ENCODE results near the gene NBDY.
A peak's percentile ranks its signal among the peaks of the same experiment; 100 is the strongest.
"Not testable (repeated sequence)": the region's sequence is repeated elsewhere in the genome, so short reads cannot be mapped to it uniquely, and the experiment has no call there.

The NBDY gene, protein sequence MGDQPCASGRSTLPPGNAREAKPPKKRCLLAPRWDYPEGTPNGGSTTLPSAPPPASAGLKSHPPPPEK

DNA sequence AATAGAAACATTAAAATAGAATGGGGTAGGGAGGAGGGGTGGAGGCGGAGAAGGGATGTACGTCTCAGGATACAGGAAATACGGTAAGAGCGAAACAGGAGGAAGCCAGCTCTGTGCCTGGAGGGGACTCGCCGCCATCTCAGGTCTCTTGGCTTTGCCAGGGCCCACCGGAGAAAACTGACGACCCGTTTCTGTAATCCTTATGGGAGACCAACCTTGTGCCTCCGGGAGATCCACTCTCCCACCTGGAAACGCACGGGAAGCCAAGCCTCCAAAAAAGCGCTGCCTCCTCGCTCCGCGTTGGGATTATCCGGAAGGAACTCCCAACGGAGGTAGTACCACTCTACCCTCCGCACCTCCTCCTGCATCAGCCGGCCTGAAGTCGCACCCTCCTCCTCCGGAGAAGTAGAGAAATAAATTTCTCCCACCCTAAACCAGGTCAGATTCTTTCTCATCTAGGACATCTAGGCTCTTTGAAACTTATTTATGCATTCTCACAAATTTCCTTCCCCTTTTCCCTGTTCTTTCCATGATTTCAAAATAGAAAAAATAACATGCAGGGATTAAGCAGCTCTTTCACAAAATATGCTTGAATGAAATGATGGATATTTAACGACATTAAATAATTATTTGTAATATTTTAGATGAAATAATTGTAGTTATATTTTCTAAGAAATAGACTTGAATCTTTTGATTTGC is at the start of gene NBDY:
TSS of gene NBDY (plus strand) at position 92 of the 699 bp plus-strand sequence. CDS start at position 203, 111 bp downstream.
- peak; percentile 31 for DNase-seq

DNA sequence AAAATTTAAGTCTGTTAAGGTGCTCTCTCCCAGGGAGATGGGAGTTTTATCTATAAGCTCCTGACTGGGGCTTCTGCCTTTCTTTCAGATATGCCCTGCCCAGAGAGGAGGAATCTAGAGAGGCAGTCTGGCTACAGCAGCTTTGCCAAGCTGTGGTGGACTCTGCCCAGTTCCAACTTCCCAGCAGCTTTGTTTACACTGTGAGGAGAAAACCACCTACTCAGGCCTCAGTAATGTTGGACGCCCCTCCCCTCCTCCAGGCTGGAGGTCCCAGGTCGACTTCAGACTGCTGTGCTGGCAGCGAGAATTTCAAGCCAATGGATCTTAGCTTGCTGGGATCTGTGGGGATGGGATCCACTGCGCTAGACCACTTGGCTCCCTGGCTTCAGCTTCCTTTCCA is 24.5 kb upstream of the NBDY start:
- DNase-seq: not testable (repeated sequence)

DNA sequence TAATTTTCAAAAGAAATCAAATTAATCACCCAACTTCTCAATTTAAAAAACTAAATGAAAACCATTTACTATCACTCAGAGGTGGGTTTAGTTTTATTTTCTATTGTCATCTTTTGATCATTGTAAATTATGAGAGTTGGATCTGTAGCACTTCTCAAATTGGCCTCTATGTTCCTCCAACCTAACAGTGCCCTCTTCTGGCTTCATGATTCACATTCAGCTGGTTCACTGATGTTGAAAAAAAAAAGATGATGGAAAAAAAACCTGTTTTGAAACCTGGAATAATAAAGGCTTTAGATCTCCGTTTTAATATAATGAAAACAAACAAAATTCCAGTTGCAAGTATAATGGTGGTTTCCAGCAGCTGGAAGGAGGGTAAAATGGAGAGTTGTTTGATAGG is 2.4 kb upstream of the NBDY start:
- DNase-seq: peak; percentile 43

DNA sequence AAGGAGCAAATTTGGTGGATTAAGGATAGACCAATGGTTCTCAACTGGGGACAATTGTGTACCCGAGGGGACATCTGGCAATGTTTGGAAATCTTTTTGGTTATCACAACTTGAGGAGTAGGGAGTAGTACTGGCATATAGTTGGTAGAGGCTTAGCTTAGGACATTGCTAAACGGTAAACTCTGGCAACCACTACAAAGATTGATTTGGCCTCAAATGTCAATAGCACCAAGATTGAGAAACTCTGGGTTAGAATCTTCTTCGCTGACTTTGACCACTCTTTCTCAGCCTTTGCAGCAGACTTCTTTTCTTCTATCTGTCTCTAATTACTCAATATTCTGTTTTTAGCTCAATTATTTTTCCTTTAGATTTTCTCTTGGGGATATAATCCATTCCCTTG is 1.5 kb upstream of the NBDY start:
- no peak for DNase-seq

DNA sequence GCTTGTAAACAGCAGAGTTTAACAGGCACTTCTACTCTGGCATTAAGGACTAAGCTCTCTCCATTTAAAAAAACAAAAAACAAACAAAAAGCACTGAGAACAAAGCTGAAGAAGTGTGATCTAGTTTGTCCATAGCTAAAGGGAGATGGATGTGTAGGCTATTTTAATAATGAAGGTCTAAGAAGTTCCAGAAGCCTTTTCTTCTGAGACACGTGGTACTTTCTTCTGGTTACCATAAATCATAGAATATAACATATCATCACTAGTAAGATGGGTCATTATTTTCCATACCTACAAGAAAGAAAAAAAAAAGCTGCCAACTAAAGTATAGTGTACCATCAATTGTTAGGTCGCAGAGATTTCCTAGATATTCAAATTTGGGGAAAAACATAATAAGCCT is 722 bp upstream of the NBDY start:
- peak; percentile 15 for DNase-seq

DNA sequence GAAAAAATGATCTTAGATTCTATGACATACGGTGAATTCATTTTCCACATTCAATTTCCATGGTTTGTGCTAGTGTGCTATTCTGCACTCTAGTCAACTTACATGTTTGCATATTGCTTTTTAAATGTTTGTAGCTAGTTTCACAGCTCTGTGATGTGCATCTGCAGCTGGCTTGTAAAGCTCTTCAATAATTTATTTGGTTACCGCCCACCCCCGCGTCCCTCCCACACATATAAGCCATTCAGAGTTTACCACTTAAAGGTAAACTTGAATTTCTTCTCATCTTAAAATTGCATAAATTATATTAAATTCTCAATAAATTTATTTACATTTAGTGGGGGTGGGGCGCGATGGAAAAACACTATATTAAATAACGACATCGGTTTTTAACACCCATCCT is 291 bp upstream of the NBDY start:
- peak; percentile 12 for DNase-seq

DNA sequence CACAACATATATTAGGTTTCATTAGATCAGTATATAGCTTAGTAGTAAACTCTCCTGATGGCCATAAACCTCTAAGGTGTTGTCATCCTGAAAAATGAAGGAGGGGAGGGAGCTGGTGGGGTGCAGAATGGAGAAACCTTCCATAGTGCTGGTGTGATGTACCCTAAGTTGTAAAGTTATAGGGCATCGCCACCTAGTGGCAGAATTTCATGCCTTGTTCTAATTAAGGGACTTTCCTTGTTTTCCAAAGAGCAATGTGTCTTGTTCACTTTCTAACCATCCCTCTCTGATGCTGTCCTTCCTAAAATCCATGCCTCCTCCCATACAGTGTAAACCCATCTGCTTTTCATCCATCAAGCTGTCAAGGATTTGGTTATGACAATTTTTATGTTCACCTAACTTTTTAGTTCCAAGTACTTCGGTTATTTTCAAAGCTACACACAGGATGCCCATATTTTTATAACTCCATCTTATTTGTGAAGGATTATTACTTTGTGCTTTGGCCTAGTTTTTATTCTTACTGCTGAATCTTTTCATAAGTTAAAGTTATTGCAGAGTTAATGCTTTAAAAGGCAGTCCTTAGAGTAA is 4.5 kb downstream of the NBDY start:
- DNase-seq: peak; percentile 52

DNA sequence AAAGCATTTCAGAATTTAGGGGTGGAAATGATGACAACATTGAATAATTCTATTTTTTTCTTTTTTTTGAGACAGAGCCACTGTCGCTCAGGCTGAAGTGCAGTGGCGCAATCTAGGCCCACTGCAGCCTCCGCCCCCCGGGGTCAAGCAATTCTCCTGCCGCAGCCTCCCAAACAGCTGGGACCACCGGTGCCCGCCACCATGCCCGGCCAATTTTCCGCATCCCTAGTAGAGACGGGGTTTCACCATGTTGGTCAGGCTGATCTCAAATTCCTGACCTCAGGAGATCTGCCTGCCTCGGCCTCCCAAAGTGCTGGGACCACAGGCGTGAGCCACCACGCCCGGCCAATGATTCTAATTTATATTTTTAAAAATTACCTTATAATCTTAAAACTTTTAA is 7.2 kb downstream of the NBDY start:
- DNase-seq: no peak

DNA sequence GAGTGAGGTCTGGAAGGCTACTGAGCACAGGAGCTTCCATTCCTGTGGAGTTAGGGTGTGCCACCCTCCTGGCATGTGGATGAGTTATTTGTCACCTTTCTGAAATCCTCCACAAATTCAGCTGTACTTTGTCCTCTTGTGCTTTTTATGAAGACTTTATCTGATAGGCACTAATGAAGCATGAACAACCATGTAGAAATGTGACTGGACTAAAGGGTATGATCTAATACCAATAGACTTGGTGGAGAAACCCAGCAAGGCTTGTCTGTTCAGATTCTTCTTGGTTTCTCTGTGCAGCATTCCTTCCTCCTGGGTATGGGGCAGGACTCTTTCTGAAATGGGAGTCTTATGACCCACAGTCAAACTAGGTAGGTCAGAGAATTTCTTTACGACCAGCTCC is 9.6 kb downstream of the NBDY start:
- no peak for DNase-seq

DNA sequence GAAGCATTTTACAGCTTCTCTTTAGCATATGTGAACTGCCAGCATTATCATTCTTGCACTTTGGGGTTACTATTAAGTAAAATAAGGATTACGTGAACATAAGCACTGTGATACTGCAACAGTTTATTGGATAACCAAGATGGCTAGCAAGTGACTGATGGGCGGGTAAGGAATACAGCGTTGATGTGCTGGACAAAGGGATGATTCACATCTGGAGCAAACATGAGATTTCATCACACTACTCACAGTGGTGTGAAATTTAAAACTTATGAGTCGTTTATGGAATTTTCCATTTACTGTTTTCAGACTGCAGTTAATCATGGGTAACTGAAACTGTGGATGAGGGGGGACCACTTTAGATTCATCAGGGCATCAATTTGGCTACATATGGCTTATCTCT is 16.0 kb downstream of the NBDY start:
- DNase-seq: peak; percentile 75

DNA sequence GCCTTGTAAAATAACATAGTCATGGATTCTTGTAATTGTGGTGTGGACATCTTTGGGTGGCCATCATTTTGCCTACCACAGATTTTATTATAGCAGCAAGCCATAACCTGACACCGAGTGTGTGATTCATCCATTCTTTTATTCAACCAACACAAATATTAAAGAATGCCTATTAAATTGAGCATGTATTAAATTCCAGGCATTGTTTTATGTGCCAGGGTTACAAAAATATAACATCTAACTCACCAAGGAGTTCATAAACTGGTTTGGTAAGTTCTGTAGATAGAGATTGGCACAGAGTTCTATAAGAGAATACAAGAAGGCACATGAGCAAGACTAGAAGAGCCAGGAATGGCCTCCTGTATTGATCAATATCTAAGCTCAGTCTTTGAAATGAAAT is 18.0 kb downstream of the NBDY start:
- no peak for DNase-seq

DNA sequence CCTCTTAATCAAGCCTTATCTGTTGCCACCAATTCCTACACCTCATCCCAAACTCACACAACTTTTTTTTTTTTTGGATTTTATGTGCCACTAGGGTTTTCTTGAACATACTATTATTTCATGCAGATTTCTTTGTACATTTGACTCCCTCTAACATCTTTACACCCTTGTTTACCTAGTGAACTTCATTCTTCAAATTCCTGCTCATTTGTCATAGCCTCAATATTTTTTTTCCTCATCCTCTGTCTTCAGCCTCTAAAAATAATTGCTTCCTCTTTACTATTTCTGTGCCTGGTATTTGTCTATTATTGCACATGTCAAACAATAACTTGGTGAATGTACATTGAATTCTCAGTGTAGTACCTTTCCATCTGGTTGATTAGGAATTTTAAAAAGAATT is 22.0 kb downstream of the NBDY start:
- DNase-seq: peak; percentile 12

DNA sequence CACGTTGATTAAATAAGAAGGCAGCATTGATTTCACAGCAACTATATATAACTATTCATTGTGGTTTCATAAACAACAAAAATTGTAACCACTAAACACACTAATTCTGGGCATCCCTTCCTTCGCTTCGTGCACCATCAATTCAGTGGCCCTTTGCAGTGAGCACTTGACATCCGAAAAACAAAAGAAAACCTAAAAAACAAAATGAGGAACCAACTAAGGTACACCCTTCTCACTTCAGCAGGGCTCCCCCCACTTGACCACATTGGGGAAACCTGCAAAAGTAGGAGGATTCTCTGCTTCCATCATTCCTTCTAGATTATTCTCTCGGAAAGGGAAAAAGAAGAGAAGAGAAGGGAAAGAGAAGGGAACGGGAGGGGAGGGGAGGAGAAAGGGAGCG is 28.3 kb downstream of the NBDY start:
- no peak for DNase-seq

DNA sequence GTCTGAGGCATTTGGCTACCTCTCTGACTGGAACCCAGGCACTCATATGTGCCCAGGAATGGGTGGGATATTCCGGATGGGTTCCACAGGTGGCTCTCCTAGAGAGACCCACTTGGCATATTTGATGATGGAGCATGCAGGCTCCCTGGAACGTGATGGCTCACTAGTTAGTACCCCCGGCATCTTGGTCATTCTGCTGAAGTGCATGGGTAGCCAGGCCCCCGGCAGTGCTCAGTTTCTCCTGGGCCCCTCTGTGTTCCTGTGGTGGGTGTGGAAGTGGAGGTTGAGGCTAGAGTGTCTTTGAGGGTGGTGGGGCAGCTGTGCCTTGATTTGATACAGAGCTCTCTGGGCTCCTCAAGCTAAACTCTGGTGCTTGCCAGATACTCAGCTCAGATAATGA is 29.4 kb downstream of the NBDY start:
- no peak for DNase-seq

DNA sequence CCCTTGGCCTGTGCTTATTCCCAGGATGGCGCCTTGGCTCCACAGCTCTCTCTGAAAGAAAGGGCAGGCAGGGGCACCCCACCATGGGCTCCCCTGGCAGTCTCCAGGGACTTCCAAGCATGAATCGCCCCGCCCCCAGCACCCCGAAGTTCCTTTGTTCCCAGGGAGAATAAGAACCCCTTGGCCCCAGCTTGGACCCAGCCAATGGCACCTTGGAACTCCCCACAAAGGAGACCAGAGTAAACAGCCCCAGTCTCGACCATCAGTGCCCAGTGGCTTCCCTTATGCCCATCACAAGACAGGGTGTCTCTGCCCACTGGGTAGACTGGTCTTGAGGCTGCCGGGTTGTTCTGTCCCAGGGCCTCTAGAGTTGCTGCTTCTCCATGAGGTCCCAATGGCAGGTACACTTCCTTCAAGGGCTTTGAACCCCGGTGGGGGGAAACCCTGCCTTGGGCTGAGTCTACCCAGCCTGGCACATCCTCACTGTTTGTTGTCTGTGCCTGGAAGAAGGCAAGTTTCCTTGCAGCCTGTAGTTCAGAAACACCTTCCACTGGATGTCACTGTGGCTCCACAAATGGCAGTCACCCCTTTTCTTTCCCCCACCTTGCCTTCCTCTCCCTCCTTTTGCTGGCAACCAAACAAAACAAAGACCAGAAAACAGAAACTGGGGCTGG is 30.8 kb downstream of the NBDY start:
- DNase-seq: no peak

DNA sequence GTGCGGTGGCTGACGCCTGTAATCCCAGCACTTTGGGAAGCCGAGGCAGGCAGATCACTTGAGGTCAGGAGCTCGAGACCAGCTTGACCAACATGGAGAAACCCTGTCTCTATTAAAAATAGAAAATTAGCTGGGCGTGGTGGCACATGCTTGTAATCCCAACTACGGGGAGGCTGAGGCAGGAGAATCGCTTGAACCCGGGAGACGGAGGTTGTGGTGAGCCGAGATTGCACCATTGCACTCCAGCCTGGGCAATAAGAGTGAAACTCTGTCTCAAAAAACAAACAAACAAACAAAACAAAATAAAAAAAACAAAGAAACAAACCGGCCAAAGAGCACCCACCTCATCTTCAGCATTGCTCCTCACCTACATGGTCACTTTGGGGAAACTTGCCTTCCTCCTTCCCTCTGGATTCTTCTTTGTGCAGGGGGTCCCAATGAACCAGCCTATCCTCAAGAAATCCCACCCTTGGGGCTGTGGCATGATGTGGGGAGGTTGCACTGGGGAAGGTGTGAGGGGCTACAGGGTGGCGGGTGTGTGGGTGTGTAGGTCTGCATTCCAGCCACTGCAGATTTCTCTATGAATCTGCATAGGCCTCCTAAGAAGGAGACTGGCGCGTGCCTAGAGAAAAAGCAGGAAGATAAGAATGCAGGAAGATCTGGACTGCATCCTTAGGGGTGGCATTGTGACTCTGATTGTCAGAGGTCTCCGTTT is 31.5 kb downstream of the NBDY start:
- not testable (repeated sequence) for DNase-seq

DNA sequence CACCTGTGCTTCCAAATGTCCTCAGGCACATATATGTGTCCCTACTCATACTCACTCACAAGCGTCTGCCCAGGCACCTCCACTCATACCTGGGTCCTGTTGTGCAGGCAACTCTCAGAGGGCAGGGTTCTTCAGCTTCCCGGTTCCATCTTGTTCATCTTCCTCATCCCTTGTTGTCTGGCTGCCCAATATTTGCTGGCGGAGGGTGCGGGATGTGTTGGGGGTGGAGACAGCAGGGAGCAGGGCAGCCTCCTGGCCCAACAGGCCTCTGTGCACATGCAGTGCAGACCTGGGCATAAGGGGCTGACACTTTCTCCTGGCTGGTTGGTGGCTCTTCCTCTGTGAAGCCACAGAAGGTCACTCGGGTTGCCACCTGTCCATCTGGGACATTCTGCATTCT is 32.1 kb downstream of the NBDY start:
- no peak for DNase-seq

DNA sequence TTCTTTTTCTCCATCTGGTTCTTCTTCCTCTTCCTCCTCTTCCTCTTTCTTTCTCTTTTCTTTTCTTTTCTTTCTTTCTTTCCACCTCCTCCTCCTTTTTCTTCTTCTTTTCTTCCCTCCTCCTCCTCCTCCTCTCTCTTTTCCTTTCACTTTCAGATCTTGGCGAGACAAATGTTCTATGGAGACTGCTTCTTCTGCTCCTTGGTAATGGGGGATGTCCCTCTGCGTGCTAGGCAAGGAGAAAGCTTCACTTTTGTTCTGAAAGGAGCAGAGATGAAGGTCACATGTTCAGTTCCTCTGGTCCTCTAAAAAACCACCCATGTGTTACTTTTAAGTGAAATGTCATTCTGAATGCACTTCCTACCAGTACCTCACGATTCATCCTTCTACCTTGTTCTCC is 33.2 kb downstream of the NBDY start:
- DNase-seq: no peak

DNA sequence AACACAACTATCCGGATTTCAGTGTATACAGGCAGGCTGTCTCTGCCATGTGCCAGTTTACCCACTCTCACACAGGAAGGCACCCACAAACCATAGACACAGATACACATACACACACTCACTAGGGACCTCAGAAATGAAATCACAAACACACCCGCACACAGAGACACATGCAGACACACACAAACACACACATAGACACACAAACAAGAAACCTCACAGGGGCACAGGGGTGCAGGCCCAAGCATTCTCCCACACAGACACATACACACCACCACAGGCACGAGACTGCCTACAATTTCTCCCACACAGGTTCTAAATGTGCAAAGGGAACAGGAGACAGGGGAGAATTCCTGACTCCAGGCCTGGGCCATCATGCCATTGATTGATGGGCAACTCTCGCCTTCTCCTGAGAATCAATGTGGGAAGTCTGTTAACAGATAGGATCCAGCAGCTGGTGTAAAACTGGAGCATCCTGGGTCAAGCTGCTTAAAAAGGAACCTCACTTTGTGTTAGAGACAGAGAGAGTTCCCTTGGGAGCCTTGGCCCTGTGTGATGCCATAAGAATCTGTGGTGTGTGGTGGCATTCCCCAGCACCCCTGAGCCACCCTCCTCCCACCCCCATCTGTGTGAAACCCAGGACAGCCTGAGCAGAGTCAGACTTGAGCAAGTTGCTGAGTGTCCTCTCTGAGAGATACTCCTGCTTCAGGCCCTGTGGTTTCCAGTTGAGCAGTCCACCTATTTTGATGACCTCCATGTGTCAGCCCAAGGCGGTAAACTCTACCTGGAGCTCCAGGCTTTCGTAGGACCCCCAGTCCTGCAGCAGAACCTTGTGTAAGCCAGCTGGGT is 33.9 kb downstream of the NBDY start:
- DNase-seq: no peak

DNA sequence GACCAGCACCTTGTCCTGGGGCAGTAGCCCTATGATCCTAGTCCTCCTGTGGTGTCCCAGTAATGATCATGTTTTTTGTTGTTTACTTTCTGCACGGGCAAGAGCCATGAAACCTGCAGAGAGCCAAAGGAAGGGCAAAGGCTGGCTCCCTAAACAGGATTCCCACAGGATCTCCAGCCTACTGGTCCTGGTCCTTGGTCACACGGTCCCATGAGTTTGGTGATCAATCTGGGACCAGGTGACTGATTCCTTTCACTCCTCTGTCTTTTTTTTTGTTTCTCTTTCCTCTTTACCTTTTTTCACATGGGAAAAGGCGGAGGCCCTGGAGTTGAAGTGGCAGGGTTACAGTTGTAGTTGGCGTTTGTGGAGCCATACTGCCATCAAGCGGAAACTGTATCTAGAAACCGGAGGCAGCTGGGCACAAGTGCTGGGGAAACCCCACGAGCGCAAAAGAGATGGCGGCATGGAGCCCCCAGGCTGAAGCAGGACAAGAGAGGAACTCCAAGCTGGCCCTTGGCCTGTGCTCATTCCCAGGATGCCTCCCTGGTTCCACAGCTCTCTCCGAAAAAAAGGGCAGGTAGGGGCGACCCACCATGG is 34.6 kb downstream of the NBDY start:
- no peak for DNase-seq

DNA sequence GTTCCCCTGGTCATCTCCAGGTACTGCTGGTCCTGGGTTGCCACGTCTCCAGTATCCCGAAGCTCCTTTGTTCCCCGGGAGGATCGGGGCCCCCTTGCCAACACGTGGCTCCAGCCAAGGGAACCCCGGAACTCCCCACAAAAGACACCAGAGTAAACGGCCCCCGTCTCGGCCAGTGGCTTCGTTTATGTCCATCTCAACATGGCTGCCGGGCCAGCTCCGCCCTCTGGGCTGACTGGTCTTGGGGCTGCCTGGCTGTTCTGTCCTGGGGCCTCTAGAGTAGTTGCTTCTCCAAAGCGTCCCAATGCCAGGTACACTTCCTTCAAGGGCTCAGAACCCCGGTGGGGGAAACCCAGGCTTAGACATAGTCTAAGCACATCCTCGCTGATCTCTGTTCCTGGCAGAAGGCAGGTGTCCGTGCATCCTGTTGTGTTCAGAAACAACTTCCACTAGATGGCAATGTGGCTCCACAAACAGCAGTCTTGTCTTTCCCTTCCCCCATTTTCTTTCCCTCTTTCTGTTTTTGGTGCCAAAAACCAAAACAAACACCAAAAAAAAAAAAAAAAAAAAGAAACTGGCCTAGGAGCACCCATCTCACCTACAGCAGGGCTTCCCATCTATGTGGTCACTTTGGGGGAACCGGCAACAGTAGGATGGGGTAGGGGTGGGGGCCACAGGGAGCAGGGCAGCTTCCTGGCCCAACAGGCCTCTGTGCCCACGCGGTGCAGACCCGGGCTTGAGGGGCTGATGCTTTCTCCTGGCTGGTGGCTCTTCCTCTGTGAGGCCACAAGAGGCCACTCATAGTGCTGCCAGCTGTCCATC is 35.3 kb downstream of the NBDY start:
- DNase-seq: peak; percentile 51
